Hematopoietic multipotent progenitor cell treated with erythropoietin and hydrocortisone succinate and interleukin-3 and kit ligand, for 8 days (in vitro differentiated cells): ENCODE data around the gene PER1.
"Not testable (repeated sequence)": the region's sequence is repeated elsewhere in the genome, so short reads cannot be mapped to it uniquely, and the experiment has no call there.

Source experiments
- DNase-seq: peaks from one replicate; pipeline ENCODE4 v3.0.0-alpha.2; 2015

Gene PER1

DNA sequence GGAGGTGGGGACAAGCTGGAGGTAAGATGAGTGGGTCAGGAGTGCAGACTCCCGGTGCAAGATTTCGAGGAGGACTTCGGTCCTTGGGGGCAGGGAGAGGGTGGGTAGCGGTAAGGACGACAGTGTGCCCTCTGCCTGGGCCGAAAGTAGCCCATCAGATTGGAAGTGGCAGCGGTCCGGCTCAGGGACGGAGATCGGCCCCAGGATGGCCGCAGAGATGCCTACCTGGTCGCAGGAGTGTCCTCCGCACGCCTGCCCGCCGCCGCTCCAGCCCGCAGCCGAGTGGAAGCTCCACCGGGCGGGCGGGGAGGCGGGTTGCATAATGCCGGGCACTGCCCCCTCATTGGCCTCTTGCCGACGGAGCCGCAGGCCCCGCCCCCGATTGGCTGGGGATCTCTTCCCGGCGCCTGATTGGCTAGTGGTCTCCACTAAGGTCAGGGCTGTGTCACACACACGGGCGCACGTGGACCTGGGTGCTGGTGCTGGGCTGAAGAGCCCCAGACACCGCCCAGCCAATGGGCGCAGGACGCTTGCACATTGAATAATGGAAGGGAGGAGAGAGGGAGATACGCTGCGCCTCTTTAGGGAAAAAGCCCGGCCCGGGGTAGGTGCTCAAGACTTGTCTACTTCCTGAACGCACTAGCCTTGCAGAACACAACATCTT is at the start of gene PER1:
PER1 (minus strand) TSS at position 293 of the 664 bp plus-strand sequence. CDS start 1,698 bp downstream, outside the sequence.
- peak; percentile 98 for DNase-seq

DNA sequence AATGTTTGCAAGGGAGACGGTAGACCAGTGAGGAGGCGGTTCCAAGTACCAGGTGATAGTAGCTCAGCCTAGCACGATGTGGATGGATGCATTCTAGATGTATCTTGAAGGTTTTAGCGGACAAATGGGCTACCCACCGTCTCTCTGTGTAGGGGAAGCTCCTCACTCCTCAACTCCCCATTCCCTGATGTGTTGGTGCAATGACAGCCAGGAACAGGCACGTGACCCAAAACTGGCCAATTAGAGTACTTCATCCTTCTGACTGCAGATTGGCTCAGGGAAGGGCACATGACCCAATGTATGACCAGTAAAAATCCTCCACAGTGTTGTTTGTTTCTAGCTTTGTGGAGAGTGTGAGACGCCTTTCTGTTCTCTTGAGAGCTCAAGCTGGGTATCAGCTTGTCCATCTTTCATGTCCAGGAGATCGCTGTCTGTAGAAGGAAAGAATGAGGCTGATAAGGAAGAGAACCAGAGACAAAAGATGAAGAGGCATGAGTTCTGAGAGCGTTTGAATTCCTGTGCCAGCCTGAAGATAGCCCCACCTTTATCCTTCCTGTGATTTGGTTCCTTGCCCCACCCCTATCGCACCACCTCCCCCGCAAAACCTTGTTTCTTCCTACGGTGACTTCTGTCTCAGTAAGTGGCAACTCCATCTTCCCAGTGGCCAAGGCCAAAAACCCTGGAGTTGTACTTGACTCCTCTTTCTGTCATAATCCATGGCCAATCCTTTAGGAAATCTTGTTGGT is 40.0 kb upstream of the PER1 start:
- DNase-seq, result peak; percentile 95

DNA sequence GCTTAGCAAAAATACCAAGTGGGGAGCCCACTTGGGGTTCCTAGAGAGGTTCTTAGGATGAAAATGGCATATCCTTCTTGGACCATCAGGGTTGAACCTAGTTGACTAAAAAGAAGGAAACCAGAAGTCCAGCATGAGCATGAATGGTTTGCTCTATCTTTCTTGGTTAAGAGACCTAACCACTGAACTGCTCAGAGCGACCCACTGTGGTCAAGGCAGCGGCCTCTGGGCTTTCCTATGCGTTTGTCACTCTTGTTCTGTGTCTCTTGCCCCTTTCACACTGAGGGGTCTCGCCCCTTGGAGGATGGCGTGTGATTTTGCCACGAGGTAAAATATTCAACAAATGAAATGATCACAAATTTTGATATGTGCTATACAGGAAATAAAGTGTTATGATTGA is 38.3 kb upstream of the PER1 start:
- no peak for DNase-seq

DNA sequence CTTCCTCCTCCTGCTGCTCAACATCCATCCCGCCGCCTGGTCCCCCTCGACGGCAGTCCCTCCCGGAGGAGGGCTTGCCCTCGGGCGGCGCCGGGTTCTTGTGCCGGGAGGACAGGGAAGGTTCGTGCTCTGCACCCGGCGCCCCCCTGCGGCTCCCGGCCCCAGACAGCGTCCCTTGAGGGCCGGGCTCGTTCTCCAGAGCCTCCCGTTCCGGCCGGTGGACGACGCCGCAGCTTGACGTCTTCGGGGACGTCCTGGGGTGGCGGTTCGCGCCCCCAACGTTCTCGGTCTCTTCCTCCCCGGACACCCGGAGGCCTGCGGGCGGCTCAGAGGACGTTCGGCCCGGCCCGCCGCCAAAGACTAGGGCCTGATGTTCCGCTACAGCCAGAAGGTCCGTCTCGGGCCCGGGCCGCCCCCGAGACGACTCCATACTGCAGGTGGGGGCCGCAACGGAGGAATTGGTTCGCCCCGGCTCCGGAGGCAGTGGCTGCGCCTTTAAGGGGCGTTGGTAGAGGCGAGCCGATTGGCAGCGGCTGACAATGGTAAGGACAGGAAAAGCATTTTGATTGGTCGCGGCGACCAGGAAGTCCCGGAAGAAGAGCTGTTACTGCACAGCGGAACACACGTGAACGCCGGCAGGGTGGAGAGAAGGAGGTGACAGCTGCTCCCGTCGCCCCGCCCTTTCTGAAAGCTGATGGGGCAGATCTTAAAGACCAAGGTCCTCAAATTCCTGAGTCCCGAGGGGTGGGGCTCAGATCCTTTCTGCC is 37.7 kb upstream of the PER1 start, which contains the start of gene BORCS6:
BORCS6 (minus strand) TSS at position 470 of the 767 bp plus-strand sequence; CDS start at position 430, 40 bp downstream.
- DNase-seq, result peak; percentile 99

DNA sequence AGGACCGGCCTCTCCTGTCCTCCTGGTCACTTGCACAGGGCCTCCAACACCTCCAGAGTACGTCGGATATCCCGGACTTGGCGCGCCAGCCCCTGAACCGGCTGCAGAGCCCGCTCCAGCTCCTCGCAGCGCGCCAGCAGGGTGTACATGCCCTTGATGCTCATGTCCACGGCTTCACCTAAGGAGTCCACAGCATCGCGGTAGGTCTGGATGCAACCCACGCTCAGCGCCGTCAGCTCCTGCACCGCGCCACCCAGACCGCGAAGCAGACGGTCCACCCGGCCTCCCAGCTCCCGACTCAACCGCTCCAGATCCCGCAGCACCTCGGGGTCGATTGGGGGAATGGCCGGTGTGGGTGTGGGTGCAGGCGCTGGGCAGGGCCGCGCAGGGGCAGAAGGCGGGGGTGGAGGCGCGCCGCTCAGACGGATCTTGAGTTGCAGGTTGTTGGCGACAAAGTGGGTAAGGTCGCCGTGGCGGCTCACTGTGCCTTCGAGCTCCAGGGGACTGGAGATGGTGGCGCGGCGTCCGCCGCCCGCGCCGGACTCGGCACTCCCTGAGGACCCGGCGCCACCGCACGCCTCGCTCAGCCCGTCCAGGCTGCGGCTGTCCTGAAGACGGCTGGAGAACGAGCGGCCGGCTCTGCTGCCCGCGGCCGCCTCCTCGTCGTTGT is 37.0 kb upstream of the PER1 start:
- no peak for DNase-seq

DNA sequence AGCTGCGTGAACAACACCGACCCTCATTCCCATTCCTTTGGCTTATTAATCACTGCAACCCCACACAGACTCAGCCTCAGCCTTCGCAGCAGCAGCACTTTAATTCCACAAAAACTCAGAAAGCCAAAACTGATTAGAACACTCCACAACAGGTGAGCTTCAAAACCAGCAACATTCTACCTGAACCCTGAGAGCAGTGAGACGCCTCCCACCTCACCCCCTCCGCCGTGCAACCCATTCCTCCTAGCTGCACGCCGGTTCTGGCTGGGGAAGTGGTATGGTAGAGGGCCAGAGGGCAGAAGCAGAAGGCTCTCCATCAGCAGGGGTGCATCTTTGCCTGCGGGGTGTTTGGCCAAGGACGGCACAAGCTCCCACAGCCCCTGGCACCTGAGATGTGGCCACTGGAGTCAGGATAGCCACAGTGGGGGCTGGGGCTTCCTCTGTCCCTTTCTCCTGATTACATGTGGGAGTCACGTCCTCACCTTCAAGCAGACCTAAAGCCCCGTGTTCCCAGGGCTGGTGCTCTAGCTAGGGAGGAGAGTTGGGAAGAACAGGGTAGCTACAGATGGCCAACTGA is 36.1 kb upstream of the PER1 start:
- DNase-seq, result no peak

- peak; percentile 100 for DNase-seq
Measured at GRCh38 chr17:8187517-8188262, 35.5 kb upstream of the PER1 start.

- peak; percentile 96 for DNase-seq
Measured at GRCh38 chr17:8186787-8187516, 34.7 kb upstream of the PER1 start.

- no peak for DNase-seq
Measured at GRCh38 chr17:8186446-8186786, 34.2 kb upstream of the PER1 start.

DNA sequence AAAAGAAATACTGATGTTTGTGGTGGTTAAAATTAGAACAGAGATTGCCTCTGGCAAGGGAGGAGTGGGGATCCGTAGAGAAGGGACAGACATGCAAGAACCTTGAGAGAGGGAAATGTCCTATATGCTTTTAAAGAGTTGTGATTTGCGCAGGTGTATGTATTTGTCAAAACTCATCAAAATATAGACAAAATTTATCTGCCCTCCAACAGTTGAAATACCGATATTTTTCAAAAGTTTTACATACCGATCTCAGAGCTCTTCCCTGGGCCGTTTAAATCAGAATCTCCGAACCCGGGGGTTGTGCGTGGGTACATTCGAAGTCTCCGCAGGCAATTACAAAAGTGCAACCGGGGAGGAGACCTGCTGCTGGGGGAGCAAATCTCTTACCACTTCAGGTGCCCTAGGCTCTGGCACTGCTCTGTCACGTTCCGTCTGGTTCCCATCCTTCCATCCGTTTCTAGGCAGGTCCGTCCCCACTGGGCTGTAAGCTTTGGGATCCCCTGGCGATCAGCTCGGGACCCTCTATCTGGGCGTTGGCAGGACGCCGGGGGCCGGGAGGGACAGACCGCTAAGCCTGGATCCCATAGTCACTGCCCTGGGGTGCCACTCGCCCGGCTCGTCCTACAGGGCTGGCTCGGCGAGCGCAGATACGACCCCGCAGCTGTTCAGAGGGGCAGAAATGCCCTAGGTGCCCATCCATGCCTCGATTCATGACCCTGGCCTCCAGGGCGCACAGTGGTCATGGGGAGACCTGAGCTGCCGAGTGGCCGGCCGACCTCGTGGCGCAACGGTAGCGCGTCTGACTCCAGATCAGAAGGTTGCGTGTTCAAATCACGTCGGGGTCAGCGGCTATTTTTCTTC is 33.6 kb upstream of the PER1 start:
- DNase-seq, result peak; percentile 83

DNA sequence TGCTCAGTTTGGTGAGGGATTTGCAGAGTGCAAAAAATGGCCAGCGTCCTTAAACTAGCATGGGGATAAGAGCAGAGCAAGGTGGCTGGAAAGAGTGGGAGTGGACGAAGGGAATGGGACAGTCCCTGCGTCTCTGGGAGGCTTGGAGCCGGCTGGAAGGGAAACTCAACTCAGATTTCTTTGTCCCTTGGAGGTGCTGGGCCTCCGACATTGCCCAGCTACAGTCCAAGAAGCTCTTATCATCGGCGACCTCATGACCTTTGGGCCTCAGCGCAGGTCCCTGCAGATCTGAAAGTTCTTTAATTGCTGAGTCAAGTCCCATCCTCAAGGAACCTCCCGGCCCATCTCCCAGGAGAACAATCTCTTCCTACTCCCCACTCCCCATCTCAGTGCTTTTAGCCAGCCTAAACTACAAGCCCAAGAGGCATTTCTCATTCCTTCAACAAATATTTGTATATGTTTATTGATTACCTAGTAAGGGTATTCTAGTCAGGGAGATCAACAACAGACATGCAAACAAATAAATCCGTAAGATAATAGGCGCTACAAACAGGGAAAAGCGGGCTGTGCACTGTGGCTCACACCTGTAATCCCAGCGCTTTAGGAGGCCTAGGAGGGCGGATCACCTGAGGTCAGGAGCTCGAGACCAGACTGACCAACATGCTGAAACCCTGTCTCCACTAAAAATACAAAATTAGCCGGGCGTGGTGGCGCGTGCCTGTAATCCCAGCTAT is 25.0 kb upstream of the PER1 start:
- no peak for DNase-seq

- peak; percentile 89 for DNase-seq
Measured at GRCh38 chr17:8176197-8176940, 24.2 kb upstream of the PER1 start, which contains the start of gene TMEM107. Gene TMEM107 (minus strand): TSS chr17:8176380. CDS start chr17:8176286, 94 bp downstream.

DNA sequence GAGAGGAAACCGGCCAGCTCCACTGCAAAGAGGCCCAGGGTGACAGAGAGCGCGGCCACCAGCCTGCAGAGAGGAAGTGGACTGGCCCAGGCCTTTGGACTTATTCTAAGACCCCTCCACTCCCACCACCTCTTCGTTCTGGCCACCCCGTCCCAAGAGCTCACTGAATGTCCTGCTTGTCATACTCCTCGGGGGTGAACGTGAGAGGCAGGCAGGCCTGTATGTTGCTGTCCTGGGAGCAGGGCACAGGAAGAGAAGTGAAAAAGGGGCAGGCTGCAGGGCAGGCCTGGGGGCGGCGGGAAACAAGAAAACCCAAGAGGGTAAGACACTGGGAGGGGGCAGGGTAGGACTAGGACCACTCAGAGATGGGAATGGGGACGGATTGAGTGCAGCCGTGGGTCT is 23.6 kb upstream of the PER1 start:
- DNase-seq, result no peak

- no peak for DNase-seq
Measured at GRCh38 chr17:8173871-8174322, 21.7 kb upstream of the PER1 start.

DNA sequence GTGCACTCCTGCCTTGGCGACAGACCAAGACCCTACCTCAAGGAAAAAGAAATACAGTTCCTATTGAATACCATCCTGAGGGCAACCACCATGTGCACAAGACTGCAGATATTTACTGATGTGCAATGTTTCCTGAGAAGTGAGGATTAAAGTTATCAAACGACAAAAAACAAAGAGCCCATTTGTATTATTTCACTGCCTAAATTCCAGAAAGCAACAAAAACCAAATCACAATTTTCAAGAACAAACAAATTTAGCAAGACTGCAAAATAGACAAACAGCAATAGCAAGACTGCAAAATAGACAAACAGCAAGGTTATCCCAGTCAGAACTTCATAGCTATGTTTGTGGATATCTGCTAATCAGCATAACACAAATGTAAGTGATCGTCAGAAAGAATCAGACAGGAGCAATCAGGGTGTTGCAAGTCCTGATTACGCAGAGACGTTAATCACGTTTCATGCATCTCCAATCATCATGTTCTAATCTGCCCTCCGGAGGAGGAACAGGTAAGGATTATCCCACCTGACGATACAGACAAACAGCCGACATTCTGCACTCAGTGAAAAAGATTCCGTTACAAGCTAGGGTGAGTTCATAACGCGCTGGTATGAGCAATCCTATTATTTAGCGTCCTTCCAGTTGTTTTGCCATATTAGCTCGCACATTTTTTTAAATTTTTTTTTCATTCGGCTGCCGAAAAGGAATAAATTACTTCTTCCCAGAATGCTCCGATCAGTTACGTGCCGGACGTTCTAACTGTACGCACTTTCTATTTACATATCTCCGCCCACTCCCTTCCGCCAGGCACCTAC is 21.1 kb upstream of the PER1 start:
- peak; percentile 98 for DNase-seq

DNA sequence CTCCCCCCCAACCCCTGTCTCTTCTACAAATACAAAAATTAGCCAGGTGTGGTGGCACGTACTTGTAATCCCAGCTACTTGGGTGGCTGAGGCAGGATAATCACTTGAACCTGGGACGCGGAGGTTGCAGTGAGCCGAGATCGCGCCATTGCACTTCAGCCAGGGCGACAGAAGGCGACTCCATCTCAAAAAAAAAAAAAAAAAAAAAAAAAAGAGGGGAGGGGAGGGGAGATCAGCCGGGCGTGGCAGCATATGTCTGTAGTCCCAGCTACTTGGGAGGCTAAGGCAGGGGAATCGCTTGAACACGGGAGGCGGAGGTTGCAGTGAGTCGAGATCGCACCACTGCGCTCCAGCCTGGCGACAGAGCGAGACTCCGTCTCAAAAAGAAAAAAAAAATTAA is 18.0 kb upstream of the PER1 start:
- DNase-seq, result not testable (repeated sequence)

DNA sequence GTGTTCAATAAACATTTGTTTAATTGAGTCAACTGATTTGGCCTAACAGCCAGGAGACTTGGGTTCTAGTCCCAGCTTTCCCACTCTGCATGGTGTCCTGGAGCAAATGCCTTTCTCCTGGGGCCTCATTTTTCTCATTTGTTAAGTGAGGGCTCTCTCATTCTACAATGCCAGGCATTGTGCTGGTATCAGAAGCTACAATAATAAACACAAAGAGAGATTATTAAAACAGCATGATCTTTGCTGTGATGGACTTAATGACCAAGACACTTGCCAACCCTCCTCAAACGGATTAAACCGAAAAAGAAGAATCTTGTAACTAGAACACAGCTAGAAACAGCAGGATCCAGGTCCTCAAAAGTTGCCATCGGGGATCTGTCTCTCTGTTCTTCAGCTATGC is 15.3 kb upstream of the PER1 start:
- DNase-seq, result no peak

GRCh38 chr17:8166731-8167130 is 14.5 kb upstream of the PER1 start:
- no peak for DNase-seq
